NB4 (cell line): ENCODE results near the gene DLX1.

ENCODE experiments used
- DNase-seq: peaks from one replicate; pipeline ENCODE4 v3.0.0; 2010; ENCODE audit warnings: low read depth
- H3K4me3 ChIP-seq: one replicate; pipeline ENCODE4 v1.5.1; 2011; ENCODE audit warnings: mild to moderate bottlenecking, low read depth, low read length, moderate library complexity
- MYC ChIP-seq: IDR thresholded peaks from 2 replicates; pipeline ENCODE4 v1.6.1; 2011; ENCODE audit warnings: low read depth, low read length
- POLR2A ChIP-seq: IDR thresholded peaks from 2 replicates; pipeline ENCODE4 v1.6.1; 2011; ENCODE audit warnings: mild to moderate bottlenecking; ENCODE audit not compliant: insufficient read length; ENCODE audit errors: extremely low read depth
- TF ChIP-seq, protein P1 (sequence below): IDR thresholded peaks from one replicate; pipeline ENCODE4 v1.5.1; 2012; ENCODE audit warnings: low read depth, low read length
- TF ChIP-seq, protein P2 (sequence below): IDR thresholded peaks from 2 replicates; pipeline ENCODE4 v1.6.1; 2011; ENCODE audit warnings: low read depth, low read length

Gene DLX1

GRCh38 chr2:172073518-172073917 is 11.8 kb upstream of the DLX1 start:
- no peak for DNase-seq
- H3K4me3 ChIP-seq = no peak overlapping the region
- TF ChIP-seq, protein P1, sequence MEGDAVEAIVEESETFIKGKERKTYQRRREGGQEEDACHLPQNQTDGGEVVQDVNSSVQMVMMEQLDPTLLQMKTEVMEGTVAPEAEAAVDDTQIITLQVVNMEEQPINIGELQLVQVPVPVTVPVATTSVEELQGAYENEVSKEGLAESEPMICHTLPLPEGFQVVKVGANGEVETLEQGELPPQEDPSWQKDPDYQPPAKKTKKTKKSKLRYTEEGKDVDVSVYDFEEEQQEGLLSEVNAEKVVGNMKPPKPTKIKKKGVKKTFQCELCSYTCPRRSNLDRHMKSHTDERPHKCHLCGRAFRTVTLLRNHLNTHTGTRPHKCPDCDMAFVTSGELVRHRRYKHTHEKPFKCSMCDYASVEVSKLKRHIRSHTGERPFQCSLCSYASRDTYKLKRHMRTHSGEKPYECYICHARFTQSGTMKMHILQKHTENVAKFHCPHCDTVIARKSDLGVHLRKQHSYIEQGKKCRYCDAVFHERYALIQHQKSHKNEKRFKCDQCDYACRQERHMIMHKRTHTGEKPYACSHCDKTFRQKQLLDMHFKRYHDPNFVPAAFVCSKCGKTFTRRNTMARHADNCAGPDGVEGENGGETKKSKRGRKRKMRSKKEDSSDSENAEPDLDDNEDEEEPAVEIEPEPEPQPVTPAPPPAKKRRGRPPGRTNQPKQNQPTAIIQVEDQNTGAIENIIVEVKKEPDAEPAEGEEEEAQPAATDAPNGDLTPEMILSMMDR = no peak
- no peak for TF ChIP-seq POLR2A
- TF ChIP-seq, protein P2, sequence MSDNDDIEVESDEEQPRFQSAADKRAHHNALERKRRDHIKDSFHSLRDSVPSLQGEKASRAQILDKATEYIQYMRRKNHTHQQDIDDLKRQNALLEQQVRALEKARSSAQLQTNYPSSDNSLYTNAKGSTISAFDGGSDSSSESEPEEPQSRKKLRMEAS = no peak
- no peak for TF ChIP-seq MYC

DNA sequence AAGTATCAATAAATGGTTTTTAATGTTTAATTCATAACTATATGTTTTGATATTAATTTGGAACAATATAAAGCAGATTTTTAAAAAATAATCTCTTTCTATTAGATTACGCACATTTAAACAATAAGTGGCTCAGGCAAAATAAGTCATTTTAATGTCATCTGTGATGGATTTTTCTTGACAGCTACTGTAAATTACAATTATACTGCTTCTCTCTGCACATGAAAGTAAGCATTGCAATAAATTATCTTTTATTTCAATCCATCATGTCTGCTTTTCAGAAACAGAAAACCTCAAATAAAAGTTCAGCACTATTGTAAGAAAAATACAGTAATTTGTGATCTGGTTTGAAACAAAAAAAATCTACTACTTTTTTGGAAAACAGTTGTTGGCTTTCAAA is 11.1 kb upstream of the DLX1 start:
- H3K4me3 ChIP-seq = no peak overlapping the region
- no peak for DNase-seq
- TF ChIP-seq MYC (no peak), POLR2A (no peak)
- TF ChIP-seq, protein P1 = no peak
- TF ChIP-seq, protein P2 = no peak

DNA sequence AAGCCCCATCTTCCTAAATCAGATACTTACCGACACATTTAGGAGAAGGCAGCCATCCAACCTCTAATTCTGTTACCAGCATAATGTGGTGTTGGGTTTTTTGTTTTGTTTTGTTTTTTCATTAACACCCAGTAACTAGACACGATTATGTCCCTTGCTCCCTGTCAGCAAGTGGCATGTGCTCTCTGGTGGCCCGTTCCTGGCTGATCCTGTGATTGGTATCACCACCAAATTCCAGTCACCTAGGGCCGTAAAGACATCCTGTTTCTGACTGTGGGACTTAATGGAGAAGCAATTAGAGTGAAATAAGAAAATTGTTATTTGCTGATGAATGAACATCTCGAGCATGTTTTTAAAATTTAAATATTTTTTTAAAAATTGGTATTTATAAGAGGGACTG is 5.9 kb upstream of the DLX1 start:
- H3K4me3 ChIP-seq = no peak overlapping the region
- TF ChIP-seq, protein P1 = no peak
- TF ChIP-seq MYC = no peak
- TF ChIP-seq POLR2A = no peak
- TF ChIP-seq, protein P2 = no peak
- no peak for DNase-seq

DNA sequence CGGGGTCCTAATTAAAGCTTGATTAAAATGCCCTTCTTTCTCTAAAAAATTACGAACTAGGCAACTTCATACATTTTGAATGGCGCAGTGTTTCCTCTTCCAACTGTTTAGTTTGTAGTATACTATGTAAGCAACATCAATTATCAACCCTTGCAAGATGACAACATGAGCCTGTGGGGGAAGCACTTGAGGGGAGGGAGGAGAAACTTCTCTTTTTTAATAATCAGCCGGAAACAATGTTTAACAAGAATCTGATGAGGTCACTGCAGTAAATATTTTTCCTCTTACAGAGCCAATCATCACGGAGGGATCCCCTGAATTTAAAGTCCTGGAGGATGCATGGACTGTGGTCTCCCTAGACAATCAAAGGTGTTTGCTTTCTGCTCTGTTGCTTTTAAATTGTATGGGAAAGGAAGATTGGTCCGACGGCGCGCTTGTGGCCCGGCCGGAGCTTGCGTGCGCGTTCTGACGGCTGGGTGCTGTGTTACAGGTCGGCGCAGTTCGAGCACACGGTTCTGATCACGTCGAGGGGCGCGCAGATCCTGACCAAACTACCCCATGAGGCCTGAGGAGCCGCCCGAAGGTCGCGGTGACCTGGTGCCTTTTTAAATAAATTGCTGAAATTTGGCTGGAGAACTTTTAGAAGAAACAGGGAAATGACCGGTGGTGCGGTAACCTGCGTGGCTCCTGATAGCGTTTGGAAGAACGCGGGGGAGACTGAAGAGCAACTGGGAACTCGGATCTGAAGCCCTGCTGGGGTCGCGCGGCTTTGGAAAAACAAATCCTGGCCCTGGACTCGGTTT is 5.3 kb upstream of the DLX1 start:
- TF ChIP-seq, protein P2 = no peak
- TF ChIP-seq MYC (no peak), POLR2A (no peak)
- TF ChIP-seq, protein P1 = no peak
- no peak overlapping the region for H3K4me3 ChIP-seq
- DNase-seq = peak; percentile 60

DNA sequence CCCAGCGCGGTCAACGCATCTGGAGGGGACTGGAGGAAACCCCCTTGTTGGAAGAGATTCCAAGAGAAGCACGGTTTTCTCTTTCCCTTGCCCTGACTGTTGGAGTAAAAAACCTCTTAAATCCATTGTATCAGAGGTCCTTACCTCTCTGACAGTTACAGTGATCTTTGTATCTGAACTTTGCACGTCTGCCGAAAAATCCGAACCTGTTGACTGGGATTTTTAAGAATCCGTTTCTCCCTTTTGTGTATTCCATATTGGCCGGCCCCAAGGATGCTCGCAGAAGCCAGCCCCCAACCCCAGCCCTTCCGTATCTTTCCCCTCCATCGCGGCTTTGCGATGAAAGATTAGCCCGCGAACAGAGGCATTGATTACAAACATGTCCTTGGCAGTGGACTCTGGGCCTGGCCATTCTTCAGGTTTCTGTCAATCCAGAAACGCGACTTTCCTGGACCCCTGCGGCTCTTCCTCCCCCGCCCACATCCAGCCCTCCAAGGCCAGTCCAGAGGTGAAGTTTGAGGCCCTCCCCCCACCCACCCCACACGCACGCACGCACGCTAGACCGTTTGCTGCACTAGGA is 4.6 kb upstream of the DLX1 start:
- H3K4me3 ChIP-seq = no peak overlapping the region
- DNase-seq = no peak
- TF ChIP-seq, protein P1 = no peak
- TF ChIP-seq POLR2A (no peak), MYC (no peak)
- TF ChIP-seq, protein P2 = no peak
